GM19397 (cell line): ENCODE measurements around the gene PIK3R6.

ENCODE experiments used
- ATAC-seq: cut with Tn5 transposase; IDR thresholded peaks from one replicate; pipeline ENCODE4 v1.9.1; 2021; ENCODE audit warnings: mild to moderate bottlenecking, moderate library complexity; ENCODE audit not compliant: unreplicated experiment

The PIK3R6 gene, protein sequence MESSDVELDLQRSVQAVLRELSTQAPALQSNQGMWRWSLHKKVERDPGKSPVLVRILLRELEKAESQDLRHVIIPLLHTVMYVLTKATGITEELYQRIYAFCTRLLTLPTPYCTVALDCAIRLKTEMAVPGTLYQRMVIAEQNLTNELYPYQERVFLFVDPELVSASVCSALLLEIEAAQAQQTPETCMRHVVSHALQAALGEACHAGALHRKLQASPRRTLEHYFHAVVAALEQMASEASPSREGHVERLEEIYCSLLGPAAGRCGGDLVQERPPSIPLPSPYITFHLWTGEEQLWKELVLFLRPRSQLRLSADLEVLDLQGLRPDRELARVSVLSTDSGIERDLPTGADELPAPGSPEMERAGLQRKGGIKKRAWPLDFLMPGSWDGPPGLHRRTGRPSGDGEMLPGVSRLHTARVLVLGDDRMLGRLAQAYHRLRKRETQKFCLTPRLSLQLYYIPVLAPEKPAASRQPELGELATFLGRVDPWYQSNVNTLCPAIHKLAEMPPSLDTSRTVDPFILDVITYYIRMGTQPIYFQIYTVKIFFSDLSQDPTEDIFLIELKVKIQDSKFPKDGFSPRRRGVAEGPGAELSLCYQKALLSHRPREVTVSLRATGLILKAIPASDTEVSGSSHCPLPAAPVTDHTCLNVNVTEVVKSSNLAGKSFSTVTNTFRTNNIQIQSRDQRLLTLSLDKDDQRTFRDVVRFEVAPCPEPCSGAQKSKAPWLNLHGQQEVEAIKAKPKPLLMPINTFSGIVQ

DNA sequence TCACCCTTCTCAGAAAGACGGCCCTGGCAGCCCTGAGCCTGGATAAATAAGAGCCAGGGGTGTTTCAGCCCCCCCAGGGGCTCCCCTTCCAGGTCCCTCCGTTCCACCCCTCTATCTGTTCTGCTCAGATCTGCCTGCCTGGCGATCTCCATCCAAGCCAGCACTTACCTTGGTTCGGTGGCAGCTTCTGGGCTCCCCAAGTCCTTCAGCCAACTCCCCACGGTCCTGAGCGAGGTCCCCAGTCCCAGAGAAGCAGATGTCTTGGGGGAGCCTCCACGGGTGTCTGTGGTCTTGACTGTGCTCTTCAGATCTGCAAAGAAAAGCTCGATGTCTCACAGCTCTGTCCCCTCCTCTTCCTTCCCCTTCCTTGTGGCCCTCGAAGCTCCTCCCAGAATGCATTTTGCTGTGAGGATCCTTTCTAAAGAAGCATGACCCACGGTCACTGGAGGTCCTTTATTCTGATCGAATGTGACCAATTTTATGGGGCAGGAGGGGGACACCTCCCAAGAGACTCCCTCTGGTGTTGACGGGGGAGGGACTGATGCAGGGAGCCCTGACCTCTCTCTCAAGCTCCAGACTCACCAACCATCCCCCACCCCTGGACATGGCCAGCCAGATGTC lies at the start of gene PIK3R6:
PIK3R6 (minus strand) TSS at position 314 of the 621 bp plus-strand sequence. CDS start 17,880 bp downstream, outside the sequence.
- no peak for ATAC-seq

DNA sequence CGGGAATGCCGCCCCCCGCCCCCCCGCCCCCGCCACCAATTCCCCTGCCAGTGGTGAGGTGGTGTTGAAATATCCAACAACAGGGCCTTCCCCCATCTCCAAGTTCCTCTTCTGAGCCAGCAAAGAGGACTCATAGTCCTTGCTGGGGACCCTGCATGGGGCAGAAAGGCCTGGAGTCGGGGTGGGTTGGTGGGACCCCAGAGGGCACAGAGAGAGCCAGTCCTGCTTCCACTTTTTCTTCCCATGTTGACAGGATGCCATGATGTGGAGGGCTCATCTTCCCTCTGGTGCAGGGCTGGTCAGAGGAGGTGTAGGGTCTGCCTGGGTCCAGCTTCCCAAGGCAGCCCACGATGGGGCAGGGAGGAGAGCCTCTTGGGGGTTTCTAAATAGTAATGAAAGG lies 49.0 kb upstream of the PIK3R6 start:
- ATAC-seq = no peak

- ATAC-seq = no peak
Measured at GRCh38 chr17:8914554-8914953, 47.1 kb upstream of the PIK3R6 start.

DNA sequence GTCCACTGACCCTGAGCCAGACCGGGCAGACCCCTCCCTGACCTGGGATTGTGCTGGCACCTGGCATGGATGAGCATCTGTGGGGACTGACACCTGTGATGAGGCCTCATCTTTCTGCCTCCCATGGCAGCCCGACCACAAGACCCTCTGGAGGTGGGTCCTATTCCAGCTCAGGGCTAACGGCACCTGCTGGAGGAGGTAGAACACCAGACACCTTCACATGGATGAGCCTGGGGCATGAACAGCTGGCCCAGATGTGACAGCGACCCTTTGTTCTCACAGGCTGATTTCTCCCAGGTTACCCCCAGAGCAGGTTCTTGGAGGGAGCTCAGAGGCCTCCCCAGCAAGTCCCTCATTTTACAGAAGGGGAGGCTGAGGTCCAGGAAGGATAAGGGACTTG lies 46.4 kb upstream of the PIK3R6 start:
- no peak for ATAC-seq

GRCh38 chr17:8913091-8913490 lies 45.6 kb upstream of the PIK3R6 start:
- no peak for ATAC-seq

- ATAC-seq = no peak
Measured at GRCh38 chr17:8912084-8912981, 44.9 kb upstream of the PIK3R6 start.

GRCh38 chr17:8910969-8911604 lies 43.6 kb upstream of the PIK3R6 start:
- no peak for ATAC-seq

DNA sequence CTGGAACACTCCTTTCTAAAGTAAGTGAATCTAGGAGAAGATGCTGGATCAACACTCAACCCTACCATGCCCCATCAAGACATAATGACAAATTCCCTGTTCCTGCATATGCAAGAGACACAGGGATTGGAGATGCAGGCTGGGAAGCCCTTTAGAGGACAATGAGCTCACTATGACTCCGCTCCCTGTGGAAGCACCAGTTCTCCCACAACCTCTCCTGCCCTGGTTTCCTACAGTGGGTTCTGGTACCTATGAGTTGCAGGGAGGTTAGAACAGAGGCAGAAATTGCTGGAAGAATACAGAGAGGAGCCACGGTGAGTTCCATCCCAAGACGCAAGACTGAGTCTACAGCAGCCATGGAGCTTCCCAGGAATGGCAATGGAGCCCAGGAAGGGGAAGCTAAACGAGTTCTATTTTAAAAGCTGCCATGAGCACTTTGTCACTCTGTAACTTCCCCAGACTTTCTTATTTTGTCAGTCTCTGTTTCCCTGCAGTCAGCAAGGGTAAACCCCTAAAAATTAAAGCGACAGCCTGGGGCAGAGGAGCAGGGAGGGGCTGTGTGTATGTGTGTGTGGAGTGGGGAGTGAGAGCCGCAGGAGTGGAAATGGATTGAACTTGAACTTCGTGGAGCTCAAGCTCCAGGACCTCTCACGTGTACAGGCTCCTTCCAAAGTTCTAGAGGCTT lies 42.3 kb upstream of the PIK3R6 start:
- no peak for ATAC-seq

GRCh38 chr17:8905331-8905730 lies 37.9 kb upstream of the PIK3R6 start:
- ATAC-seq = no peak

GRCh38 chr17:8904686-8905085 lies 37.2 kb upstream of the PIK3R6 start:
- ATAC-seq = no peak

DNA sequence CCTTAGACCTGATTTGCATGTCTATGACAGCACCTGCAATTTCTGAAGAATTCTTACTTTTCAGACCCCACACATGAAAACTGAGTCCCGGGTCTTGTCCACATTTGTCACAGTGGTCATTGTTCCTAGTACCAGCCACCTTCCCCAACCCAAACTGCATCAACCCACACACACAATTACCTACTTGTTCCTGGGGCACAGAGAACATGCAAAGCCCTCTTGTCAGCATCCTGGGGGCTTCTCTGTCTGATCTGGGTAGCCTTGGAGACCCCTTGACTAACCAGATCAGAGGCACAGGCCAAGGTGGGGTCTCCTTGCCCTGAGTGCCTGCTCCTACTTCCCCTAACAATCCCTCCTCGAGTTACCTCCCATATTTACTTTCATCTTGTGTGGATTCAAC lies 36.7 kb upstream of the PIK3R6 start:
- no peak for ATAC-seq

DNA sequence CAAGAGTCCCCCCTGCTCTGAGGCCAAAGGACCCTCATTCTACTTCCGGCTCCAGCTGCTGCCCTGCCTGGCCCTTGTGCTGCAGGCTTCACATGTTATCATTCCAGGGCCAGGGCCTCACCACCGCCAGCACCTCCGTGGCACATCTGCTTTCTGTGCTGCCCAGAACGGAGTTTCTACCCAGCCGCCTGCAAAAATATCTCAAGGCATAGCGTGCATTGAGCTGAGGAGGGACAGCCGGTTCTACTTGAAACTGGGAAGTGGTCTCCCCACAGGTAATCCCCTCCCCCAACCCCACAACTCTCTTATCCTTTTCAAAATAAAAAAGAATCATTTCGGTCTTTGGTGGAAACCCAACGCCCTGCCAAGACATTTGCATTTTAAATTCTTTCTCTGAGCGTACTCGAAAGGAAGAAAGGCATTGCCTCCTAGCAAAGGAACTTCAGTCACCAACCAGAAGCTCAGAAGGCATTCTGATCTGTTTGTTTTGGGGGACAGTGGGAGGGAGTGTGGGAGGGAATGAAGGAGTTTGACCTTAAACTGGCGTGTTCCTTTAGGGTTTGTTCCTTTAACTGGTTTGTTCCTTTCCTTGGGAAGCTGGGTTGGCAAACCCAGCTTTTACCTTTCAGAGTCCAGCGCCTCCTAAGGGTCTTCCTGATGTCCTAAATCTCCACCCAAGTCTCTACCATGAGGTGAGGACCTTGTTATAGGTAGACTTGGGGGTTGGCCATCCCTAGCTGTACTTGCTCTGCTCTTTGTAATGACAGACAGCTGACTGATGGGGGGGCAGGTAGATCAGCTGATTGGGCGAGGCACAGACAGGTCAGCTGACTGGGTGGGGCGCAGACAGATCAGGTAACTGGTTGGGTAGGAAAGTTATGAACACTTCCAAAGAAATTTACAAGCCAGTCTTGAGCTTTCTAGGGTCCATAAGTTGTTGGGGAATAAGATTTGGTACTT lies 33.4 kb upstream of the PIK3R6 start:
- ATAC-seq = peak; percentile 51

DNA sequence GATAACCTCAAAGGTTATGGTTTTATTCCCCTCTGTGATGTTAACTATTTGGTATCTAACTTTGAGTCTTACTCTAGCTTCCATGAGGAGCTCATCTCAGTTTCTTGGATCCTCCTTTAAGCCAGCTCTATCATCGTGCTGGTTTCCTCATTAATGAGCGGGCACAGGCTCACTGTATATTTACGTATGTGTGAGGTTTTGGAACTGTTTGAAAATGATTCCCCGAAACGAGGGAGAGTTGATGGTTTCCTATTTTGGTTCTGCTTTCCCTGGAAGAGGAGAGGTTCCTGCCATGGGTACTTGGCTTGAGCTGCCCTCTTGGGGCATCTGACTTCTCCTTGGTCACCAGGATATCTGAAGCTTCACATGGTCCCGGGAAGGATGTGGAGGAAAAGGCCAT lies 32.7 kb upstream of the PIK3R6 start:
- ATAC-seq = no peak

DNA sequence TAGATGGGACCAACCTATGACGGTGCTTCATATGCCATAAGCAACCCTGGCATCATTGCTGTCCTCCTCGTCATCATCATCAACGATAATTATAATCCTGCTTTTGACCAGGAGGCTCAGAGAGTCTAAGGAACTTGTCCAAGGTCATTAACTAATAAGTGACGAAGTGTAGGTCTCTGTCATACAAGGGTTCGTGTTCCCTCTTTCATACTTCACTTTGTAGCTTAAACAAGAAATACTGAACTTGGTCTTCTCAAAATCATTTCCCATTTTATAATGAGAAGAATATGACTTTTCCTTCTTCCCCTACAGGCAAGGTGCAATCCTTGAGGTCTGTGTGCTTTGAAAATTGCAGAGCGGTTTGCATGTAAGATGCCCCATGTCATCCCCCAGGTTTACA lies 31.2 kb upstream of the PIK3R6 start:
- no peak for ATAC-seq

GRCh38 chr17:8898126-8898525 lies 30.7 kb upstream of the PIK3R6 start:
- no peak for ATAC-seq

DNA sequence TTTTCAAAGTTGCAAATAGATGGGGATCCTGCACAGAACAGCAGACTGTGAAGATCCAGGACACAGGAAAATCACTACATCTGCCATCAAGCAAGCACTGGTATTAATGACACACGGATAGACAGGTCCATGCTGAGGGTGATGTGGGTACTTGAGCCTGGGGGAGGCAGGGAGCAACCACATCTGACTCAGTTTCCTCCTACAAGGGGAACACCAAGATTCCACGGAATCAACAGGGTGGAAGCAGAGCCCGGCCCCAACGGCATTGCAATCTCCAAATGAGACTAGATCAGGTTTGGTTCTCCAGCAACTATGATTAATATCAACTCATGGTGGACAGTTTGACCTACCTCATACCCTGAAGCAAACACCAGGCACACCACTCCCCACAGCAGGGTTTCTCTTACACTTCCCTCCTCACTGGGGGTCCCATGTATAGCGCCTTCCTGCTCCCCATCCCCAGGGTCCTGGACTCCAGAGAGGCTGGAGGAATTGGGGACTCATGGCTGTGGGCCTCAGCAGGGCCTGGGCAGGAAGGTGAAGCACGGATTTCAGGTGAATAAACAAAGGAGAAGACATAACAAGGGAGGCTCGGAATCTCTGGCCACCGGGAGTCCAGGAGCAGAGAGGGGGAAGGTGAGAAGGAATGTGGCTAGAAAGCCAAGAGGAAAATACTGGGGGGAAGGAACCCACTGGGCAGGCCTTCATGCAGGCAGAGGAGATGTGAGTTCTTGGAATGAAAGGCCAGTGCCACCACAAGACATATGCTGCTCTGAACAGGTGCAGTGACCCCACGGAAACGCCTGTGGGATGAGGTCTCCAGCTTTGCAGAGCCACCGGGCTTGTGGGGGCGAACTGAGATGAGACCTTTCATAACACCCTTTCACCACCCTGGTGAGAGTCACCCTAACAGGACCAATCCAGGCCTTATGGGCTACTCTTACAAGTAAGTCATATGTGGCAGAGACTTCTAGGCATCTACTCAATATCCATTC lies 29.5 kb upstream of the PIK3R6 start:
- no peak for ATAC-seq

- ATAC-seq = no peak
Measured at GRCh38 chr17:8896087-8896486, 28.6 kb upstream of the PIK3R6 start.
